Glomerular visceral epithelial cell (primary cell): ENCODE data around the gene ZMYM4.

Source experiments
- DNase-seq: peaks from one replicate; pipeline ENCODE4 v3.0.0-alpha.2; 2016; ENCODE audit errors: extremely low spot score

Gene ZMYM4

GRCh38 chr1:35406103-35406502, 137.6 kb downstream of the ZMYM4 start:
- no peak for DNase-seq

GRCh38 chr1:35407743-35408142, 139.2 kb downstream of the ZMYM4 start:
- DNase-seq = no peak

DNA sequence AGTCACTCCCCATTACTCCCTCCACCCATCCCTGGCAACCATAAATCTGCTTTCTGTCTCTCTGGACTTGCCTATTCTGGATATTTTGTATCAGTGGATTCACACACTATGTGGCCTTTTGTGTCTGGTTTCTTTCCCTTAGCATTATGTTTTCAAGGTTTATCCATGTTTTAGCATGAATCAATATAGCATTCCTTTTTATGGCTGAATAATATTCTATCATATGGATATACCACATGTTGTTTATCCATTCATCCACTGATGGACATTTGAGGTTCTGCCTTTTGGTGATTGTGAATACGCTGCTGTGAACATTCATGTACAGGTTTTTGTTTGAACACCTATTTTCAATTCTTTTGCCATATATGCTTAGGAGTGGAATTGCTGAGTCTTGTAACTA, 140.4 kb downstream of the ZMYM4 start:
- no peak for DNase-seq

DNA sequence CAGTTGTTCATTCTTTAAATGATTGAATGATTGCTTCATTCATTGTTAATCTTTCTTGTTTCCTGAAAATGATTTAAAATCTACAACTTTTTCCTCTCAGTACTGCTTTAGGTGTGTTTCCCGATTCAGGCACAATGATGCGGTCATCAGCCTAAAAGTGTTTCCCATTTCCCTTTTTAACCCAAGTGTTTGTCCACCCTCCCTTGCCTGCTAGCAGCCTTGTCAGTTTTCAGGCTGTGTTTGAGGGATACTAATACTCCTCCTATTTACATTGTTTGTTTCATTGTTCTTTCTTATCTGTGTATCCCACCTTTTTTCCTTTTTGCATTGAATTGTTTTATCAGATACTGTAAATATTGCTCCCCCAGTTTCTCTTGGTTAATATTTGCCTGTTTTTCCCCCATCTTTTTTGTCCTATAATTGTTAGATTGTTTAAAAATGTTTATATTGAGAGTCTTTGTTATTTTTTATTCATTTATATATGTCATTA, 157.6 kb downstream of the ZMYM4 start:
- no peak for DNase-seq

DNA sequence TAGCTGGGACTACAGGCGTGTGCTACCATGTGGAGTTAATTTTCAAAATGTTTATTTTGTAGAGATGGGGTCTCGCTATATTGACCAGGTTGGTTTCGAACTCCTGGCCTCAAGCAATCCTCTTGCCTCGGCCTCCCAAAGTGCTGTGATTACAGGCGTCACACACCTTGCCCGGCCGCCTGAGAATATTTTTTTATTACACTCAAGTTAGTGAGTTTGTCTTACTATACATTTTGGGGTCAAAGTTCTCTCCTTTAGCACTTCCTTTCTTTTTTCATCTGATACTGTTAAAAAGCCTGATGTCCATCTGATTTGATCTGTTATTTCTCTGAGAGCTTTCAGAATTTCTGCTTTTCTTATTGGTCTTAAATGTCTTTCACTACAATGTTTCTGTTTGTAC, 159.9 kb downstream of the ZMYM4 start:
- DNase-seq = no peak

DNA sequence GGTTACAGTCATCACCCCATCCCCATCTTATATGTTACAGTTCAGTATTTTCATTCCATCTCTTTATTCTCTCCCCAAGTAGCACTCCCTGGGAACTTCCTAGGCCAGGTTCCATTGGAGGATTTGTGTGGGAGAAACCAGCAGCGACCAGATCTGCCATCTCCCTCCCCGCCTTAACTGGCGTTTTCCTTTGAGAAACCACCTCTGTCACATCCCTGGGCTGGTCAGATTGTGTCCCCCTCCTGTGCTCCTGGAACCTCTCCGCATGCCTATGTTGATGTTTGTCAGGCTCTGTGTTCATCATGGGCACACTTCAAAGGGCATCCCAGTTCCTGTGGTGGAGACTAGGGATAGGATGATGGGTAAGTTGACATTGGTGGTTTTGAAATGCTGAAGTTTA, 162.3 kb downstream of the ZMYM4 start:
- no peak for DNase-seq

- no peak for DNase-seq
These were observed 162.7 kb downstream of the ZMYM4 start for GRCh38 chr1:35431173-35431599.

DNA sequence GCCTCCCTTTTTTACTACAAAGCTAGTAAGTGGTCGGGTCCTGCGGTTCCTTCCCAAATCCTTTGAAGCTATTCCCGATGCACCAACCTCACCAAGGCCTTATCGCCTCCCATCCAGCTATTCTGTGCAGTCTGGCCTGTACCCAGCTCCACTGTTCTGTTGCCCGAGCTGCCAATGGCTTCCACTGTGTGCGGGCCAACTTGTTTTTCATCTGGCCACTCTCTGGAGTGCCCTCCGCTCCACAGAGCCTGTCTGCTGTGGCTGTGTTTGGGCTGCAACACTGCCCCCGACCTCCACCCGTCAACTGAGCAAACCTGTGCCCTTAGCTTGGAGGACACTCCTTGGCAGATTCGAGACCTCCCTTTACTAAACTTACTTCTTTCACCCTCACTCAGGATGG, 163.7 kb downstream of the ZMYM4 start:
- DNase-seq = no peak

- DNase-seq = no peak
These were observed 165.2 kb downstream of the ZMYM4 start for GRCh38 chr1:35433714-35434113.

DNA sequence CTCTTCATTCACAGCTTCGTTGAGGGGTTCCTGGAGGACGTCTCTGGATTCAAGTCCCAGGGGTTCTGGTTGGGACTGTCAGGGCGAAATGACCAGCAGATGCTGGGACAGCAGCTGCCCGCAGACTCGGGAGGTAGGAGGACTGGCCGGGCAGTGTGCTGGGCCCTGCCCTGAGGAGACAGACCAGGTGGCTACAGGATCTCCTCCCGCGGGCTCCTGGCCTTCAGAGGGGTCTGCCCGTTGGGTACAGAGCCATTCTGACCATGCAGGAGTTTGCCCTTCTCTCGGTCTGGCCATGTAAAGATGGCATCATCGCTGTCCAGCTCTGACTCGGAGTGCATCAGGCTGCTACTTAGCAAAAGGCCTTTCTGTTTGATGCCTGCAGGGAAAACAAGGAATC, 166.2 kb downstream of the ZMYM4 start:
- DNase-seq = no peak

DNA sequence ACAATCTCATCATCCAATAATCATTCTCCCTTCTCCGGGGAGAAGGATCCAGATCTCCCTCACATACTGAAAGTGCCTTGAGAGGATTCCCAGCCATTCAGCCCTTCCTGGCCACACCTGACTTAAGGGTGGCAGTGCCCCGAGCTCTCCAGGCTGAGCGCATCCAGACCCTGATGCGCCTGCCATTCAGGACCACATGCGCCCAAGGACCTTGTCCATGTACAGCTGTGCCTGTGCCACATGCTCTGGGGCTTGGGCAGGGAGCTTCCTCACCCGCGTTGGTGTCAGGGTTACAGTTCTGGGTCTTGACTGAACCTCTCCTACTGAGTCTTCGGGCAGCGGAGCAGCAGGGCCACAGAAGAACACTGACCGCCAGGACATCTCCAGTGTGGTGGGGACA, 167.6 kb downstream of the ZMYM4 start:
- DNase-seq = no peak

DNA sequence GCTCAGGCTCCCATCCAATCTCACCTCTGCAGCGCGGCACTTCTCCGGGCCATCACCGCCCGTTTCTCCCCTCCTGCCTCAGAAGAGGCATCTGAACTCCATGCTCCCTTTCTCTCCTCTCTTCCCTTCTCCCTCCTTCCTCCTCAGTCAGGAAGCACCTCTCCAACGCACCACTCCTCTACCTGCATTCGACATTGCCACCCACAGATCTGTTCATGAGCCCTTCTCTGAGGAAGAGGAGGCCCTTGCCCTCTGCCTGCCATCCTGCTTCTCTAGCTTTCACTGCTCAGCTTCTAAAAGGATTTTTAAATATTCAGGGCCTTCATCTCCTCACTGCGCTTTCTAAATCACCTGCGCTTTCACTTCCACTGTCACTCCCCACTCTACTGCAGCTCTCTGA, 168.7 kb downstream of the ZMYM4 start:
- DNase-seq = no peak

DNA sequence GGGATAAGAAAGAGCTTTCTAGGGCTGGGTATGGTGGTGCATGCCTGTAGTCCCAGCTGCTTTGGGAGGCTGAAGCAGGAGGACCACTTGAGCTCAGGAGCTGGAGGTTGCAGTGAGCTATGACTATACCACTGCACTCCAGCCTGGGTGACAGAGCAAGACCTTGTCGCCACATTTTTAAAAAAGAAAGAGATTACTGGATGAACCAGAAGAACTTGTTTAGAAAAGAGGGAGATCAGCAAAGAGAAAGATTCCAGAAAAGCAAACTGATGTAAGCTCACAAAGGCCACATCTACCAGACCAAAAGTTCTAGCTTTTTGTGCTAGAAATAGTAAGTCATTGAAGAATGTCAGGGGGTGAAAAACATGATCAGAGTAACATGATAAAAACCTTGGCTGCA, 171.1 kb downstream of the ZMYM4 start:
- no peak for DNase-seq

DNA sequence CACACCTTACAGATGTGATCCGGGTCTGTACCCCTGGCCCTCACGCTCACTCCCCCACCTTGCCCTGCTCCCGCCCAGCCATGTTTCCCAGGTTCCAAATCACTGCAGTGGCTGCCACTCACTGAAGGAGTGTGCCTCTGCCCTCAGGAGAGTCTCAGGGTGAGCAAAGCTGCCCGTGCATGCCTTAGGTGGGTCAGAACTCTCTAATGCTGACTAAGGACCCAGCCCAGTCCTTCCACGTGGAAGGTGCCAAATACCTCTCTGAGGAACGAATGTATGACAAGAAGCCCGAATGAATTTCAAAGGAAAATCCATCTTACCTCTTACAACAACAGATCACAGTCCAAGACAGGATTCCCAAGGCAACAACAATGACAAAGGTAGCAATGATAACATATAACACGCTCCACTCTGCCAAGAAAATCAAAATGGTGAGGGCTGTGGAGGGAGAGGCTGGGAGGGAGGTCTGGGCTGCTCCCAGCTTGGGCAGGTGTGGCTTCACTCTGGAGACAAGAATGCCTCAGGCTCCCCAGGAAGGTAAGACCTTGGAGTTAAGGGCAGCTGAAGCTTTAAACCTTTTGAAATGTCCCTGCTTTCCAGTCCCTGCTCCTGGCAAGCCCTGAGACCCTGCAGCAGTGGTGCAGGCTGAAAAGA, 173.5 kb downstream of the ZMYM4 start:
- DNase-seq = no peak

GRCh38 chr1:35442734-35443133, 174.2 kb downstream of the ZMYM4 start:
- no peak for DNase-seq

- DNase-seq = no peak
These were observed 175.4 kb downstream of the ZMYM4 start for GRCh38 chr1:35443768-35444518.

- no peak for DNase-seq
These were observed 175.9 kb downstream of the ZMYM4 start for GRCh38 chr1:35444519-35444774.

DNA sequence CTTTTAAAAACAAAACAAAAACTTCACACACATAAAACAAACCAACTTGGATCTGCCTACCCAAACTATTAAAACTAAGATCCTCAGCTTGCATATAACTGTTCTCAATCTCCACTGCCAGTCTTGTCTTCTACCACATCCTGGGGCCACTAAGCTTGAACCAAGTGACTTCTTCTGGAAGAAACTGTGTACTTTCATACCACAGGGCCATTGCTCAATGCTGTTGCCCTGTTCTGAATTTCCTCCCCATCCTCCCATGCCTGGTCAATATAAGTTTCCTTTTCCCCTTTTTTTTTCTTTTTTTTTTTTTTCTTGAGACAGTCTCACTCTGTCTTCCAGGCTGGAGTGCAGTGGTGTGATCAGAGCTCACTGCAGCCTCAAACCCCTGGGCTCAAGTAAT, 178.8 kb downstream of the ZMYM4 start:
- DNase-seq = no peak

- DNase-seq = peak; percentile 8
These were observed 179.9 kb downstream of the ZMYM4 start for GRCh38 chr1:35448344-35448801.

DNA sequence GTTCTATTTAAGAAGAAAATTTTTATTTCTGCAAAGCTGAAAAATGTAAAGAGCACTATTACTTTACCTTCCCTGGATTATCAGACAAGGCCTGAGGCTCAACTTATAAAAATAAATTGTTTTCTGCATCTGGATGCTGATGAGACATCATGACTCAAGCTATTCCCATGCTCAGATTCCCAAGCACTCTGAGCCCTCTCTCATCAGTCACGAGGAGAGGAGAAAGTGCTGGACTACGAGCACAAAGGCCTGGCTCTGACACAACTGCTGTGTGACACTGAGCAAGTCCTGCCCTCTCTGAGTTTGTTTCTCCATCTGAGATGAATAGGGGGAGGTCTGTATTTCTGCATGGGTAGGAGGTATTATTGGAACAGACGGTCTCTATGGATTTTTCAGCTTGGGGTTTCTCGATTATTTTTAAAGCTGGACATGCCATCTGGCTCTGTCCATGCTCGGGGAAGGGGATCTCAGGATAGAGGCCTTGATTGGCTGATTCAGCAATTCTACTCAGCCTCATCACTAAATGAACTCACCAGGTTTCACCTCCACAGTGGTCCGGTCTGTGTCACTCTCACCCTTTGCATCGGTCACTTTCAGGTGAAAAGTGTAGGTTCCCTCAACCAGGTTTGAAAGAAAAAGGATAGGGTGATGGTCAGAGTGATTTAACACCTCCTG, 181.0 kb downstream of the ZMYM4 start:
- no peak for DNase-seq

DNA sequence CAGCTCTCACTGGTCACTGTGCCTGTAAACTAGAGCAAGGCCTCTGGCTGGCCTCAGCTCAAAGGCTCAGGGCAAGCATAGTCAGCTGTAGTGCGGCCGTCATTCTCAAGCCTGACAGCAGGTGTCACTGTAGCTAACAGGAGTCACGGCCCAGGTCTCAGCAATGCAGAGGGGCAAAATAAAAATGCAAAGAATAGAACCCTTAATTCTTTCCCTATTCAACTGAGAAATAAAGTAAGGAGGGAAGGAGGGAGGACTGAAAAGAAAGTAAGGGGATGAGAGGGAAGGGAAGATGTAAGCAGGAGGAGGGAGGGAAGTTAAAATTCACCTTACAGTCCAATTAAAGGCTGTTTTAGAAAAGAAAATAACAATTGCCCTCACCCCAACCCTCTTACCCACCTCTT, 182.6 kb downstream of the ZMYM4 start:
- peak; percentile 64 for DNase-seq

DNA sequence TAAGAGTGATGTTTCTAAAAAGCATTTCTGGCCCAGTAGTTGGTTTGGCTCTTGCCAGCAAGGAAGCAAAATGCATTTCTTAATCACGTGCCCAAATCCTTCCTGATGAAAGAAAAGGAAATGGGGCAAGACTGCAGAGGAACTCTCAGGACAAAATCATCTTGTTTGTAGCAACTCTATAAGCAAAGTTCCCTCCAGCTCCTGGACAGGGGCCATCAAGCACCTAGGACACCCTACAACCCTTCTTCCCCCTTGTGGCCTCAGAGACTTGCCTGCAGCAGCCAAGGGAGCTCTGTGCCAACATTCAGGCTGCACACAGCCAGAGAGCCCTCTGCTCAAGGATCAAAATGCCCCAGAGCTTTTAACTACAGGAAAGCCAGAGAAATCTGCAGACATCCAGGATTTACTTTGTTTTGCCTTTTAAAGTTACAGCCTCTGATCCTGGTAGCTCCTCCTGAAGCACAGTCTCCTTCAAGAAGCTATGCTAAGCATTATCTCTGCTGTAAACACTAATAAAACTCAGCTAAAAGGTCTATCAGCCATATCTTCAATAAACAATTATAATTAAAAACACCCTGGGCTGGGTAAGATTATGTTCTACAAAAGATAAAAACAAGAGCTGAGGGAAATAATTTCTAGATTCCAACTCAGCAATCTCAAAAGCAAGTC, 183.7 kb downstream of the ZMYM4 start:
- no peak for DNase-seq

DNA sequence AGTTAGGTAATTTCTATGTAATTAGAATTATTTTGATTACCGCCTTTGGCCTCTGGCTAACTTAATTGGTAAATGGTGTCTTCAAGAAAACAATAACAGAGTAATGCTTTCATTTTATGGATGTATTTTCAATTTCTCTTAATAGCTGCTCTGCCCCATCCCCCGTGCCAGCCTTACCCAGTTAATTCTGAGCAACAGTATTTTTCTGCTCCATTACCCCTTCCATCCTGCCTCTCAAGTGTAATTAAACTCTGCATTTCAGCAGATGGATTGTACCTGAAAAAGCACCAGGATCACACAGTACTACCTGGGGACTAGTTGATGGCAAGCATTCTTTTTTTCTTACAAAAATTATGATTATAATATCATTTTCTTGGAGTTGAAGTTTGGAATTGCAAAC, 184.5 kb downstream of the ZMYM4 start:
- no peak for DNase-seq
